GM18505 (cell line): Measurements from ENCODE around the gene PHC3.
A peak's percentile ranks its signal among the peaks of the same experiment; 100 is the strongest.

Experiments
- ATAC-seq: cut with Tn5 transposase; IDR thresholded peaks from one replicate; pipeline ENCODE4 v1.9.1; 2021; ENCODE audit not compliant: unreplicated experiment
- POLR2A ChIP-seq: IDR thresholded peaks from 4 replicates; pipeline ENCODE4 v1.6.1; 2011; ENCODE audit warnings: borderline replicate concordance; ENCODE audit not compliant: insufficient read depth, insufficient read length; ENCODE audit errors: extremely low read depth

Gene PHC3

DNA sequence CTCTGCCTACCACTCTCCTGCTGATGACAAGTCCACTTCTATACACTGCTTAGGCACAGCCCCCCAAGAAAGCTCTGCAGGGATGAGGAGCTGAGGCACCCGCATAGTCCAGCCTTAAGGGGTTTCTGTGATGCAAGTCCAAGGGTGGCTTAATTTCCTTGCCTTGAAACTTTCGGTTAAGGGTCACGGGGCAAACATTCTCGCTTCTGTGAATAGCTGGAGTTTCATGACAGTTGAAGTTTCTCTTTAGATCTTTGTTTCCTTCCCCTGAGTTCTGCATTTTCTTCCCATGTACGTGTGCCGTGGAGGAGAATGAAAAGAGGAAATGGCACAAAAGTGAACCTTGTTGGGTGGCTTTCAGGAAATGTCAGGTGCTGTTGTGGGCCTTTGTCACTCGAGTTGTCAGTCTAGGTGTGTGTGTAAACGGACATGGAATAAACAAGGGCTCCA, 136.7 kb downstream of the PHC3 start:
- ATAC-seq: peak; percentile 76
- peak; percentile 29 for TF ChIP-seq POLR2A

DNA sequence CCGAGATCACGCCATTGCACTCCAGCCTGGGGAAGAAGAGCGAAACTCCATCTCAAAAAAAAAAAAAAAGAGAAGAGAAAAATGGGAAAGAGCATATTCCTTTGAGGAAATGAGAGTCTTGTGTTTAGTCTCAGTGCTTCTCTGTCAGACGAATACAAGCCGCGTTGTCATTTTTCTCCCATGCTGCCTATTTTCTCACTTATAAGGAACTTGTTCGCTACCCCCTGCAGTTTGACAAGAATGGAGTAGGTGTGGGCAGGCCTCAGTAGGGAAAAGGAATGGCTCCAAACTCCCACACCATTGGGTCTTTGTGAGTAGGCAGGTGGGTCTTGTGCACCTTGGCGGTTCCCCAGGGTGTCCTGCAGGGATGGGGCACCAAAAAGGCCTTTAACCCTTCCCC, 137.3 kb downstream of the PHC3 start:
- no peak for TF ChIP-seq POLR2A
- ATAC-seq: no peak

DNA sequence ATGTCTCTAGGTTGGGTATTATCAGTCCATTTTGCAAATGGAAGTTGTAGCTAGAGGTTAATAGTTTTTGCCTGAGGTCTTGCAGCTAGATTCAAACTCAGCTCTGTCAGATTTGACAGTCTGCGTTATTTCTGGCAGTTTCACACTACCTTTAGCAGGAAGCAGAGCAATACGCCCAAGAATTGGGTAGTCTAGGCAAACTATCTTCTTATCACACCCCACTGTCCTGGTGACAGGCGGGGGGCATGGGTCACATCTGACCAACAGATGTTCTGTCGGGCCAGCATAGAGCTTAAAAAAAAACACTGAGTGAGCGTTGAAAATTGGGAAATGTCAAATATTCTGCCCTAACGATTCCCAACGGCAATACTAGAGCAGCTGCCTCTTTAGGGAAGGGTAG, 138.0 kb downstream of the PHC3 start:
- no peak for ATAC-seq
- TF ChIP-seq POLR2A: no peak

DNA sequence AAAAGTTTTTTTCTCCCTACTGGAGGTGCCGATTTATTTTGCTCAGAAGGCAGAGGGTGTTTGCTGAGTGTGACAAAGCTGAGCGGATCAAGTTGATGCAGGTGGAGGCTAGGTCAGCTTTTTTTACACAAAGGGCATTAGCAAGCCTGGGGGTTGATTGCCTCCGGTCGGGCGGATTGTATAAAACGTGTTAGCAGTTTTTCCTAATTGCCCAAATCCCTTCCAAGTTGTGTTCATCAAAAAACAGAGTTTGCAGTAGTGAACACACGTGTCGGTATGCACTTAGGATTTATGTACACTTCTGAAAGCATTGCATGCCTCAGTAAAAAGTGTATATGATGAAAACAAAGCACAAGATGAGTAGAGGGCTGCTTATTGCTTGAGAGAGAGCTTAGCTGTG, 141.1 kb downstream of the PHC3 start:
- TF ChIP-seq POLR2A: peak; percentile 1
- ATAC-seq: no peak

DNA sequence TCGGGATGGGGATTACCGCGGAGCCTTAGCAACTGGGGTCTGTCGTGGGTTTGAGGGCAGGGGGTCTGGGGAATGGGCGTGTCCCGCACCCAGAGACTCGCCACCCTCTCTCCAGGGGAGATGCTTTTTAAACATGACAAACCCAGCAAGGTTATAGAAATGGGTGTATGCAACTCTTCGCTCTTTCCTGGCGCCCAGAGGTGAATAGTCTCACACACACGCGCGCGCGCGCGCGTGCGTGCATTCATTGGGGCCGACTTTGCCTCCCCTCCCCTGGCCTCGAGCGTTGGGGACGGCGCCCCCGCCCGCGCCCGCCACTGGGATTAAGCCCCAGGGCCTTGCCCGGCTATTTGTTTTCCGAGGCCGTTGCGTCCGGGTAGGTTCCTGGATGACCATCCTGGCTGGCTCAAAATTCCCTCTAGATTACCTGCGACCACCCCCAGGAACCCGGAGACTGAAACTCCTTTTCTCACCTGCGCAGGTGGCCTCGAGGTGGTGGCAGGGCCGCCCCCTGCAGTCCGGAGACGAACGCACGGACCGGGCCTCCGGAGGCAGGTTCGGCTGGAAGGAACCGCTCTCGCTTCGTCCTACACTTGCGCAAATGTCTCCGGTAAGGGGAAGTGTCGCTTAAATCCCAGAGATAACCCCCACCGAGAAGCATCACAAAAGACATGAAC, 143.0 kb downstream of the PHC3 start:
- no peak for TF ChIP-seq POLR2A
- ATAC-seq: peak; percentile 10
